SHP77 (cell line): ENCODE data around the gene RASGRP3.
A peak's percentile ranks its signal among the peaks of the same experiment; 100 is the strongest.
"Not testable (repeated sequence)": the region's sequence is repeated elsewhere in the genome, so short reads cannot be mapped to it uniquely, and the experiment has no call there.

Experiments used
- DNase-seq, 2 experiments: peaks; one replicate each; lab custom pipeline; 2025; lab: John Stamatoyannopoulos, UW

RASGRP3 gene

GRCh38 chr2:33457556-33458247, 18.7 kb upstream of the RASGRP3 start:
- peak; percentile 42 to 83 for DNase-seq

- DNase-seq, result peak in 1 of 2 experiments; percentile 4
Observed at GRCh38 chr2:33458248-33458819, 18.1 kb upstream of the RASGRP3 start.

- DNase-seq, result no peak
Observed at GRCh38 chr2:33459745-33460144, 16.7 kb upstream of the RASGRP3 start.

GRCh38 chr2:33462512-33462911, 13.9 kb upstream of the RASGRP3 start:
- DNase-seq, result not testable (repeated sequence)

- DNase-seq, result no peak
Observed at GRCh38 chr2:33467413-33467812, 9.0 kb upstream of the RASGRP3 start.

GRCh38 chr2:33469238-33469637, 7.2 kb upstream of the RASGRP3 start:
- DNase-seq, result no peak

- peak; percentile 68 to 76 for DNase-seq
Observed at GRCh38 chr2:33475224-33476130, 972 bp upstream of the RASGRP3 start.

- no peak for DNase-seq
Observed at GRCh38 chr2:33476793-33477190, 343 bp downstream of the RASGRP3 start.

- DNase-seq, result no peak
Observed at GRCh38 chr2:33477473-33478468, 1.3 kb downstream of the RASGRP3 start.

- no peak for DNase-seq
Observed at GRCh38 chr2:33478968-33479731, 2.7 kb downstream of the RASGRP3 start.

GRCh38 chr2:33482518-33482917, 6.1 kb downstream of the RASGRP3 start:
- no peak for DNase-seq

- DNase-seq, result no peak
Observed at GRCh38 chr2:33484042-33484621, 7.7 kb downstream of the RASGRP3 start.

- no peak for DNase-seq
Observed at GRCh38 chr2:33485051-33485450, 8.6 kb downstream of the RASGRP3 start.

- no peak for DNase-seq
Observed at GRCh38 chr2:33486544-33486943, 10.1 kb downstream of the RASGRP3 start.

GRCh38 chr2:33488178-33488690, 11.8 kb downstream of the RASGRP3 start:
- DNase-seq, result no peak

GRCh38 chr2:33488715-33489540, 12.5 kb downstream of the RASGRP3 start:
- no peak for DNase-seq

- no peak for DNase-seq
Observed at GRCh38 chr2:33489835-33490431, 13.5 kb downstream of the RASGRP3 start.

- no peak for DNase-seq
Observed at GRCh38 chr2:33491441-33492084, 15.1 kb downstream of the RASGRP3 start.
